Gastrocnemius medialis (tissue), 4 donors: ENCODE measurements around the gene LNPEP.

Experiments used
- POLR2A ChIP-seq, 2 donors: fragments of 450-650 bp; IDR thresholded peaks; one replicate each; pipeline ENCODE4 v1.6.1; 2017; ENCODE audit warnings: antibody characterized with exemption in 2 of 2, mild to moderate bottlenecking in 2 of 2, moderate library complexity in 2 of 2
- TF ChIP-seq, protein P1 (sequence below), 5 experiments: fragments of 450-650 bp in 3 of 5; fragments of 200-600 bp in 2 of 5; sonication (generic) in 2 of 5; IDR thresholded peaks in 4 of 5; conservative IDR thresholded peaks in 1 of 5; 1 replicate in 4 of 5; 2 replicates in 1 of 5; pipeline ENCODE4 v1.5.1; 2016 to 2019; ENCODE audit warnings: antibody characterized with exemption in 5 of 5, mild to moderate bottlenecking in 3 of 5, moderate library complexity in 3 of 5

DNA sequence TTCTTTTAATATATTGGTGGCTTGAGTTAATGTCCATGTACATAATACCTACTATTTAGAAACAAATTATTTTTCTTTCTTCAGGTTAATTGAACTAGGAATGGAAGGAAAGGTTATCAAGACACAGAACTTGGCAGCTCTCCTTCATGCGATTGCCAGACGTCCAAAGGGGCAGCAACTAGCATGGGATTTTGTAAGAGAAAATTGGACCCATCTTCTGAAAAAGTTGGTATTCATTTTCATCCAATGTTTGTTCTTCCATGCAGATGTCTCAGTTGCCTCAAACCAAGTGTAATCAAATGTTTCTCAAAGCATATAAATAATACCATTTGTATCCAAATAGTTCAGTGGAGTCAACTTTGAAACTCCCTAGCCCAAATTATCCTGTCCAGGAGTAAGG, 22.6 kb upstream of the LNPEP start:
- TF ChIP-seq, protein P1, sequence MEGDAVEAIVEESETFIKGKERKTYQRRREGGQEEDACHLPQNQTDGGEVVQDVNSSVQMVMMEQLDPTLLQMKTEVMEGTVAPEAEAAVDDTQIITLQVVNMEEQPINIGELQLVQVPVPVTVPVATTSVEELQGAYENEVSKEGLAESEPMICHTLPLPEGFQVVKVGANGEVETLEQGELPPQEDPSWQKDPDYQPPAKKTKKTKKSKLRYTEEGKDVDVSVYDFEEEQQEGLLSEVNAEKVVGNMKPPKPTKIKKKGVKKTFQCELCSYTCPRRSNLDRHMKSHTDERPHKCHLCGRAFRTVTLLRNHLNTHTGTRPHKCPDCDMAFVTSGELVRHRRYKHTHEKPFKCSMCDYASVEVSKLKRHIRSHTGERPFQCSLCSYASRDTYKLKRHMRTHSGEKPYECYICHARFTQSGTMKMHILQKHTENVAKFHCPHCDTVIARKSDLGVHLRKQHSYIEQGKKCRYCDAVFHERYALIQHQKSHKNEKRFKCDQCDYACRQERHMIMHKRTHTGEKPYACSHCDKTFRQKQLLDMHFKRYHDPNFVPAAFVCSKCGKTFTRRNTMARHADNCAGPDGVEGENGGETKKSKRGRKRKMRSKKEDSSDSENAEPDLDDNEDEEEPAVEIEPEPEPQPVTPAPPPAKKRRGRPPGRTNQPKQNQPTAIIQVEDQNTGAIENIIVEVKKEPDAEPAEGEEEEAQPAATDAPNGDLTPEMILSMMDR (IDR thresholded peaks at IDR 0.05 in 4 of 5, conservative IDR thresholded peaks at IDR 0.05 in 1 of 5), result no peak
- no peak for TF ChIP-seq POLR2A (IDR thresholded peaks at IDR 0.05)
